ENCODE data around the gene ZSCAN31. TPM values are rescaled to one million over a fixed set of nuclear protein-coding genes. Genes with fewer than 3 reads are reported as not detected.
"Not testable (repeated sequence)": the region's sequence is repeated elsewhere in the genome, so short reads cannot be mapped to it uniquely, and the experiment has no call there.

The ZSCAN31 gene
- total RNA-seq, 1 experiment from 2014 or later, result 6.6 TPM

- Mint-ChIP-seq H3K27me3 (ENCODE audit: low read depth) (no peaks in the 10 kb centered on the region), H3K9me3 (peaks cover 27% of the 10 kb centered on the region), H3K27ac (peak overlapping the region; percentile 58; the same call in 1 of the 2 replicates), H3K4me1 (peaks cover 23% of the 10 kb centered on the region), H3K36me3 (no peaks in the 10 kb centered on the region), H3K4me3 (no peak overlapping the region)
- no peak for TF ChIP-seq ZNF232 (CRISPR knock-in tag; IDR thresholded peaks at IDR 0.05)
- TF ChIP-seq MXD4 (CRISPR knock-in tag; IDR thresholded peaks at IDR 0.05; ENCODE audit: borderline replicate concordance), result no peak
- TF ChIP-seq GRHL2 (CRISPR knock-in tag; IDR thresholded peaks at IDR 0.05; ENCODE audit: insufficient replicate concordance, severe bottlenecking), result no peak
- no peak for TF ChIP-seq PRDM15 (CRISPR knock-in tag; IDR thresholded peaks at IDR 0.05)
- no peak for TF ChIP-seq RELA (CRISPR knock-in tag; IDR thresholded peaks at IDR 0.05; ENCODE audit: borderline replicate concordance)
- no peak for TF ChIP-seq NFE2L1 (CRISPR knock-in tag; IDR thresholded peaks at IDR 0.05)
- TF ChIP-seq SP1 (CRISPR knock-in tag; conservative IDR thresholded peaks at IDR 0.05), result no peak
- TF ChIP-seq ZMAT4 (CRISPR knock-in tag; IDR thresholded peaks at IDR 0.05), result no peak
- TF ChIP-seq HMGXB4 (CRISPR knock-in tag; IDR thresholded peaks at IDR 0.05), result no peak
- POLR2A ChIA-PET, result no interaction called here
- DNase-seq (ENCODE audit: low spot score), result no peak
- CTCF ChIA-PET, result interaction anchor here (2.5 kb wide), 1 partner anchor 45 kb away, joined by 7 read pairs; no protein-coding TSS in a partner anchor
- ATAC-seq, result no peak; the same call in 1 of the 2 replicates
These were observed 24.7 kb downstream of the ZSCAN31 start for GRCh38 chr6:28311139-28311823.

- H3K4me1 Mint-ChIP-seq, result peaks cover 23% of the 10 kb centered on the region
- CTCF ChIA-PET; DNase-seq (ENCODE audit: low spot score); H3K27me3 Mint-ChIP-seq (ENCODE audit: low read depth); H3K36me3 Mint-ChIP-seq; H3K4me3 Mint-ChIP-seq; POLR2A ChIA-PET; H3K27ac Mint-ChIP-seq; ATAC-seq: not testable (repeated sequence)
- peaks cover 25% of the 10 kb centered on the region for H3K9me3 Mint-ChIP-seq
These were observed 29.6 kb downstream of the ZSCAN31 start for GRCh38 chr6:28306363-28306762.

- Mint-ChIP-seq H3K4me1 (no peaks in the 10 kb centered on the region), H3K36me3 (no peaks in the 10 kb centered on the region), H3K27ac (no peak overlapping the region), H3K4me3 (no peak overlapping the region), H3K27me3 (ENCODE audit: low read depth) (no peaks in the 10 kb centered on the region), H3K9me3 (peaks cover 23% of the 10 kb centered on the region)
- no peak for ATAC-seq
- DNase-seq (ENCODE audit: low spot score), result no peak
- ChIA-PET POLR2A (no interaction called here), CTCF (no interaction called here)
- no peak for TF ChIP-seq ZNF121 (CRISPR knock-in tag; IDR thresholded peaks at IDR 0.05)
- TF ChIP-seq ZNF219 (CRISPR knock-in tag; IDR thresholded peaks at IDR 0.05; ENCODE audit: borderline replicate concordance), result no peak
- TF ChIP-seq ERG (CRISPR knock-in tag; IDR thresholded peaks at IDR 0.05), result no peak
- TF ChIP-seq NR2C2 (CRISPR knock-in tag; IDR thresholded peaks at IDR 0.05), result no peak
- TF ChIP-seq NR3C1 (CRISPR knock-in tag; conservative IDR thresholded peaks at IDR 0.05; ENCODE audit: low read depth), result no peak
- no peak for TF ChIP-seq ZNF138 (CRISPR knock-in tag; conservative IDR thresholded peaks at IDR 0.05)
- no peak for TF ChIP-seq ETV6 (CRISPR knock-in tag; IDR thresholded peaks at IDR 0.05)
- TF ChIP-seq TP53 (CRISPR knock-in tag; IDR thresholded peaks at IDR 0.05), result no peak
- TF ChIP-seq TEAD4 (CRISPR knock-in tag; IDR thresholded peaks at IDR 0.05), result no peak
- TF ChIP-seq NFYB (CRISPR knock-in tag; conservative IDR thresholded peaks at IDR 0.05; ENCODE audit: low read depth), result no peak
- no peak for TF ChIP-seq ZBTB43 (CRISPR knock-in tag; IDR thresholded peaks at IDR 0.05)
These were observed 32.4 kb downstream of the ZSCAN31 start for GRCh38 chr6:28303570-28303969.

All from WTC11 (cell line).